ENCODE data around the gene ZNF575.
A peak's percentile ranks its signal among the peaks of the same experiment; 100 is the strongest.

The ZNF575 gene

DNA sequence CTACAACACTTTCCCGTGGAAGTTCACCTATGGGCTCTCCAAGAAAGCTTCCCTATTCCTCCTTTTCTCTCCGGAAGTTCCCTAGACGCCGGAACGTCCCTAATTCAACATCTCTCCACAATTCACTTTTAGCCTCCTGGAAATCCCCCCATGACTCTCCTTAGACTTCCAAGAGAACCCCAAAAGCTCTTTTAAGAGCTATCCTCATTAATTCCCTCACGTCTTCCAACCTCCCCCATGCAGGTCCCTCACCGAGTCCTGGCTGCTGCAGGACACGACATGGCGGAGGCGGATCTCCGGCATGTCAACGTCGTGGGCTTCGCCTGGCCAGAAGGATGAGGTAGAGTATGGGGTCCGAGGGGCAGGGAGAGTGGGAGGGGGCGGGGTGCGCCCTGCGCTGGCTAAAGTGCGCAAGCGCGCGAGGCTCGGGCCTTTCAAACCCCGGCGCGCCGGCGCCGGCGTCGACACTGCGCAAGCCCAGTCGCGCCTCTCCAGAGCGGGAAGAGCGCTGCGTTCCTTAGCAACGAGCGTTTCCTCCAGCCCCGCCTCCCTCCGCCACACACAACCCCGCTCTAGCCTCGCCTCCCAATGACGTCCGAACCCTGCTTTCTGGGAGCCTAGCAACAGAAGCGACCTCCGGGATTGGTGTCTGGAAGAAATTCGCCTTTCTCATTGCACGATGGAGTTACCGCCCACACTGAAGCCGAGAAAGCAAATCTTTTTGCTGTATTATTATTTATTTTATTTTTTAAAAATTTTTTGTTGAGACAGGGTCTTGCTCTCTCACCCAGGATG, 42.4 kb downstream of the ZNF575 start, which contains the start of the genes PINLYP and XRCC1:
PINLYP (plus strand) TSS at position 646 of the 795 bp plus-strand sequence. CDS start 1,391 bp downstream, outside the sequence.
XRCC1 (minus strand) TSS at position 372 of the 795 bp plus-strand sequence; CDS start at position 303, 69 bp downstream.
- peak; percentile 89 to 93 (median 91) for DNase-seq

GRCh38 chr19:43575955-43576878, 43.2 kb downstream of the ZNF575 start:
- no peak for DNase-seq

DNA sequence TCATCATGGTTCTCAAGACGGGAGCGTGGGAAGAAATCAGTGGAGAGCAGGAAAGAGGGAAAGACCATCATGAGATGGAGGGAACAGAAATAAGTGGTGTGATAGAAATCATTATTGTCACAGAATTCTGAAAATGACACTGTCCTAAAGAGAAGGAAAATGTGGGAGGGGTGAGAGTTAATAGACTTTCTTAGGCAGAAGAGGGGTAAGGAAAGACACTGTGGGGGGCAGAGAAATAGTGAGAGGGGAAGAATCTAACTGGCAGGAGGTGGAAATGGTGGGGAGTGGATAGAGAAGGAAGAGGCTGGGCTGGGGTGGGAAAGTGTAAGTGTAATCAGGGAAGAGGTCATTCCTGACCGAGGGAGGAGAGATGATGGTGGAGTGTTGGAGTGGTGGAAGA, 45.8 kb downstream of the ZNF575 start:
- no peak for DNase-seq

DNA sequence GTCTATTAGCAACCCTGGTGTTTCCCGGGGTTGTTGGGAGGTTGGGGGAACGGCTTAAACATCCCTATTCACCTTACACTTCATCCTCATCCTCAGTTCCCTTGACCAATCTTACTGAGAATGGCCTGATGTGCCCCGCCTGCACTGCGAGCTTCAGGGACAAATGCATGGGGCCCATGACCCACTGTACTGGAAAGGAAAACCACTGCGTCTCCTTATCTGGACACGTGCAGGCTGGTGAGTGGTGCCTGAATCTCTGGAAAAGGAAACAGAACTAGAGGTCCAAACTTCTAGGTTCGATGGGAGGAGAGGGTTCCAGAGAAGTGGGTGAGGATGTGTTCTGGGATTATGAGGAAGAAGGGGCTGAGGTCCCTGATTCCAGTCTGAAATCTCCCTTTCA, 48.5 kb downstream of the ZNF575 start:
- DNase-seq = no peak

DNA sequence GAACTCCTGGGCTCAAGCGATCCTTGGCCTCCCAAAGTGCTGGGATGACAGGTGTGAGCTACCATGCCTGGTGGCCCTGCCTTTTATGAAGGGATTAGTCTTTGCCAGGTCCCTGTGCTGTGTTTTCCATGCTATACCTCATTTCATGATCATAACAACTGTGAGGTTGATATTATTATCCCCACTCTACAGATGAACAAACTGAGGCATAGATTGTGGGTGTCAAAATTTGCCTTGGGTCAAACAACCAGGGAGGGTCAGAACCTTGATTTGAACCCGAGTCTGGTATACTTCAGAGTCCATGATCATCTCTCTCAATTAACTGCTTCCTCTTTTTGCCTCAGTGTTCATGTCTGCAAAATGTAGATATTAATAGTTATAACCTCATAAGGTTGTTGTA, 49.5 kb downstream of the ZNF575 start:
- no peak for DNase-seq

GRCh38 chr19:43584484-43584883, 51.5 kb downstream of the ZNF575 start:
- no peak for DNase-seq

Measured in activated CD4-positive, CD25-positive, alpha-beta regulatory T cell (primary cell).